Loucy (cell line): Measurements from ENCODE around the gene INTS14.

ENCODE experiments used
- H2AFZ ChIP-seq: fragments of 200-600 bp; sonication (generic); 2 replicates; pipeline ENCODE4 v1.6.0; 2016; ENCODE audit warnings: antibody characterized with exemption, mild to moderate bottlenecking, low read length, moderate library complexity
- H3F3A ChIP-seq: fragments of 200-600 bp; 2 replicates; pipeline ENCODE4 v1.6.0; 2016; ENCODE audit warnings: antibody characterized with exemption, low read depth, mild to moderate bottlenecking
- H3K27me3 ChIP-seq: fragments of 200-600 bp; sonication (generic); 2 replicates; pipeline ENCODE4 v1.6.1; 2014; ENCODE audit warnings: low read length, mild to moderate bottlenecking; ENCODE audit not compliant: insufficient read depth, poor library complexity, severe bottlenecking
- H3K36me3 ChIP-seq: fragments of 200-600 bp; sonication (generic); 2 replicates; pipeline ENCODE4 v1.6.1; 2016; ENCODE audit warnings: low read length; ENCODE audit not compliant: insufficient read depth
- H3K4me1 ChIP-seq: fragments of 200-600 bp; sonication (generic); 2 replicates; pipeline ENCODE4 v1.5.1; 2014; ENCODE audit warnings: low read length, mild to moderate bottlenecking; ENCODE audit not compliant: insufficient read depth, poor library complexity, severe bottlenecking
- H3K4me2 ChIP-seq: fragments of 200-600 bp; sonication (generic); 2 replicates; pipeline ENCODE4 v1.6.0; 2014; ENCODE audit warnings: antibody characterized with exemption, low read length, low read depth, mild to moderate bottlenecking; ENCODE audit not compliant: poor library complexity, severe bottlenecking
- H3K4me3 ChIP-seq: fragments of 200-600 bp; sonication (generic); 2 replicates; pipeline ENCODE4 v1.5.1; 2014; ENCODE audit warnings: low read length, mild to moderate bottlenecking, mixed read lengths; ENCODE audit not compliant: poor library complexity, severe bottlenecking
- H3K79me2 ChIP-seq: fragments of 200-600 bp; sonication (generic); 2 replicates; pipeline ENCODE4 v1.6.1; 2014; ENCODE audit warnings: low read length; ENCODE audit not compliant: insufficient read depth
- H3K9ac ChIP-seq: fragments of 200-600 bp; sonication (generic); 2 replicates; pipeline ENCODE4 v1.6.0; 2014; ENCODE audit warnings: mild to moderate bottlenecking, low read depth, low read length, moderate library complexity; ENCODE audit not compliant: poor library complexity, severe bottlenecking
- H3K9me2 ChIP-seq: fragments of 200-600 bp; sonication (generic); replicated peaks from 2 replicates; pipeline ENCODE4 v1.6.1; 2016; ENCODE audit warnings: low read depth, low read length, mixed read lengths
- H3K9me3 ChIP-seq: fragments of 200-600 bp; sonication (generic); 2 replicates; pipeline ENCODE4 v1.6.1; 2014; ENCODE audit warnings: mild to moderate bottlenecking, antibody characterized with exemption, low read length, low read depth; ENCODE audit not compliant: insufficient read depth
- H4K20me1 ChIP-seq: fragments of 200-600 bp; sonication (generic); 2 replicates; pipeline ENCODE4 v1.6.0; 2014; ENCODE audit warnings: antibody characterized with exemption, low read length, mild to moderate bottlenecking; ENCODE audit not compliant: insufficient read depth, poor library complexity, severe bottlenecking
- EZH2phosphoT487 ChIP-seq: fragments of 200-600 bp; IDR thresholded peaks from 2 replicates; pipeline ENCODE4 v1.6.1; 2018; ENCODE audit warnings: antibody characterized with exemption, mild to moderate bottlenecking, moderate library complexity, borderline replicate concordance
- TF ChIP-seq, protein P1 (sequence below): fragments of 200-600 bp; sonication (generic); conservative IDR thresholded peaks from 2 replicates; pipeline ENCODE4 v1.5.1; 2014; ENCODE audit warnings: mild to moderate bottlenecking, antibody characterized with exemption, low read length

Gene INTS14

GRCh38 chr15:65642594-65642993, 31.7 kb upstream of the INTS14 start:
- Histone ChIP-seq H3K27me3 (no peaks in the 10 kb centered on the region), H3K4me1 (no peaks in the 10 kb centered on the region), H3F3A (no peaks in the 10 kb centered on the region), H3K36me3 (no peaks in the 10 kb centered on the region), H3K9me3 (no peaks in the 10 kb centered on the region), H3K4me3 (no peak overlapping the region), H4K20me1 (no peaks in the 10 kb centered on the region), H3K4me2 (no peak overlapping the region), H2AFZ (no peak overlapping the region), H3K9me2 (no peaks in the 10 kb centered on the region), H3K79me2 (no peaks in the 10 kb centered on the region), H3K9ac (no peak overlapping the region)
- no peak for TF ChIP-seq EZH2phosphoT487
- TF ChIP-seq, protein P1, sequence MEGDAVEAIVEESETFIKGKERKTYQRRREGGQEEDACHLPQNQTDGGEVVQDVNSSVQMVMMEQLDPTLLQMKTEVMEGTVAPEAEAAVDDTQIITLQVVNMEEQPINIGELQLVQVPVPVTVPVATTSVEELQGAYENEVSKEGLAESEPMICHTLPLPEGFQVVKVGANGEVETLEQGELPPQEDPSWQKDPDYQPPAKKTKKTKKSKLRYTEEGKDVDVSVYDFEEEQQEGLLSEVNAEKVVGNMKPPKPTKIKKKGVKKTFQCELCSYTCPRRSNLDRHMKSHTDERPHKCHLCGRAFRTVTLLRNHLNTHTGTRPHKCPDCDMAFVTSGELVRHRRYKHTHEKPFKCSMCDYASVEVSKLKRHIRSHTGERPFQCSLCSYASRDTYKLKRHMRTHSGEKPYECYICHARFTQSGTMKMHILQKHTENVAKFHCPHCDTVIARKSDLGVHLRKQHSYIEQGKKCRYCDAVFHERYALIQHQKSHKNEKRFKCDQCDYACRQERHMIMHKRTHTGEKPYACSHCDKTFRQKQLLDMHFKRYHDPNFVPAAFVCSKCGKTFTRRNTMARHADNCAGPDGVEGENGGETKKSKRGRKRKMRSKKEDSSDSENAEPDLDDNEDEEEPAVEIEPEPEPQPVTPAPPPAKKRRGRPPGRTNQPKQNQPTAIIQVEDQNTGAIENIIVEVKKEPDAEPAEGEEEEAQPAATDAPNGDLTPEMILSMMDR: no peak

GRCh38 chr15:65641768-65642475, 31.0 kb upstream of the INTS14 start:
- Histone ChIP-seq H3K27me3 (no peaks in the 10 kb centered on the region), H3K9ac (no peak overlapping the region), H3K4me2 (no peak overlapping the region)

GRCh38 chr15:65639509-65639908, 28.6 kb upstream of the INTS14 start:
- TF ChIP-seq, protein P1: no peak
- no peak for TF ChIP-seq EZH2phosphoT487
- Histone ChIP-seq H3K27me3 (no peaks in the 10 kb centered on the region), H3K4me1 (no peaks in the 10 kb centered on the region), H3K4me2 (no peak overlapping the region), H3K9me2 (no peaks in the 10 kb centered on the region), H3K36me3 (no peaks in the 10 kb centered on the region), H3K9me3 (no peaks in the 10 kb centered on the region), H3K9ac (no peak overlapping the region), H4K20me1 (no peaks in the 10 kb centered on the region), H3K4me3 (no peak overlapping the region), H3K79me2 (no peaks in the 10 kb centered on the region), H3F3A (no peaks in the 10 kb centered on the region), H2AFZ (no peak overlapping the region)

More at GRCh38 chr15:65641768-65642475, 31.0 kb upstream of the INTS14 start:
- Histone ChIP-seq H2AFZ (no peak overlapping the region), H3K9me3 (no peaks in the 10 kb centered on the region), H3K36me3 (no peaks in the 10 kb centered on the region), H3F3A (no peaks in the 10 kb centered on the region), H3K4me3 (no peak overlapping the region), H3K4me1 (no peaks in the 10 kb centered on the region), H4K20me1 (no peaks in the 10 kb centered on the region), H3K79me2 (no peaks in the 10 kb centered on the region), H3K9me2 (no peaks in the 10 kb centered on the region)
- TF ChIP-seq, protein P1: no peak; the same call in 1 of the 2 replicates
- no peak for TF ChIP-seq EZH2phosphoT487
